Activated CD4-positive, alpha-beta T cell treated with anti-CD3 and anti-CD28 coated beads for 1 hour (primary cell): Measurements from ENCODE around the gene TULP1.

ENCODE experiments used
- DNase-seq: peaks from one replicate; pipeline ENCODE4 v3.0.0-alpha.2; 2020

Gene TULP1

GRCh38 chr6:35454391-35455110, 58.1 kb downstream of the TULP1 start:
- DNase-seq: no peak

DNA sequence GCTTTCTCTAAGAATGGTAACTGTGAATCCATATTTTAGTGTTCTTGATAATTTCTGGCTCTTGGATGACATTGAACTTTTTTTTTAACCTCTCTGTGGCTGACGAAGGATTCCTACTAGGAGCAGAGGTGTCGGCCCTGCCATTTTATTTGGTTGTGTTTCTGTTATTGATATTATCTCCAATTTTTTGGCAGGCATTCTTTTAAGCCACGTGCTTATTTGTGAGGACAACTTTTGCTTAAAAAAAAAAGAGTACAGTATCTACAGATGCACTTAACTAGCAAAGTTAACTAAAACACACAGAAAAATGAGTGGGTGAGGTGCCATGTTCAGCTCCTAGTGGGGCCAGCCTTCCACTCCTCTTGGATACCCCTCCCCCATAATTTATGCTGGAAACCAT, 59.5 kb downstream of the TULP1 start:
- no peak for DNase-seq

DNA sequence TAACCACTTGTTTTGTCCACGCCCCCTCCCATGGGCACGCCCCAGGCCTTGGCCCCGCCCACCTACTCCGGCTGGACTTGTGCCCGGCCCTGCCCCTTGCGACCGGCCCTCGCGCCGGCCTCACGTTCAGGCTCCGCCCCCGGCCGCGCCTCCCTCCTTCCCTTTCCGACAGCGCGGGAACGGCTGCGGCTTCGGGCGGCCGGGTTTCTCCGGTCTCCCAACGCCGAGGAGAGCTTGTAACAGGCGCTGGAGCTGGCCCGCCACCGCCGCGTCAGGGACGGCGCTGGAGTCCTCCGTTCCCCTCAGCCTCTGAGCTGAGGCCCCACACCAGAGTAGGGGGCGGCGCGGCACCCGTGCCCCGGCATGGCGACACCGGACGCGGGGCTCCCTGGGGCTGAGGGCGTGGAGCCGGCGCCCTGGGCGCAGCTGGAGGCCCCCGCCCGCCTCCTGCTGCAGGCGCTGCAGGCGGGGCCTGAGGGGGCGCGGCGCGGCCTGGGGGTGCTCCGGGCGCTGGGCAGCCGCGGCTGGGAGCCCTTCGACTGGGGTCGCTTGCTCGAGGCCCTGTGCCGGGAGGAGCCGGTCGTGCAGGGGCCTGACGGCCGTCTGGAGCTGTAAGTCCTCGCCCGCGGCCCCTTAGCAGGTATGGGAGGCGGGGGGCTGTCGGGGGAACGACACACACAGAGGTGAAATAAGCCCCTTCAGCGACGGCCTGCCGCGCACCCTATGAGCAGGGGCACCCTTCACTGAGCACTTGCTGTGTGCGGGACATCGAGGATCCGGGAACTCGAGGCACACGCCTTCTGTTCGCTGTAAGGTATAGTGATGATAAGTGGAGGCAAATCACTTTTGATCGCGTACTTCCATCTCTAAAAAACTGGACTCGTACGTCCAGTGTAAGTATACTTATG, 60.3 kb downstream of the TULP1 start, which contains the start of gene FANCE:
FANCE (plus strand) TSS at position 156 of the 908 bp plus-strand sequence; CDS start at position 364, 208 bp downstream.
- peak; percentile 79 for DNase-seq

GRCh38 chr6:35451354-35452182, 61.1 kb downstream of the TULP1 start:
- no peak for DNase-seq

DNA sequence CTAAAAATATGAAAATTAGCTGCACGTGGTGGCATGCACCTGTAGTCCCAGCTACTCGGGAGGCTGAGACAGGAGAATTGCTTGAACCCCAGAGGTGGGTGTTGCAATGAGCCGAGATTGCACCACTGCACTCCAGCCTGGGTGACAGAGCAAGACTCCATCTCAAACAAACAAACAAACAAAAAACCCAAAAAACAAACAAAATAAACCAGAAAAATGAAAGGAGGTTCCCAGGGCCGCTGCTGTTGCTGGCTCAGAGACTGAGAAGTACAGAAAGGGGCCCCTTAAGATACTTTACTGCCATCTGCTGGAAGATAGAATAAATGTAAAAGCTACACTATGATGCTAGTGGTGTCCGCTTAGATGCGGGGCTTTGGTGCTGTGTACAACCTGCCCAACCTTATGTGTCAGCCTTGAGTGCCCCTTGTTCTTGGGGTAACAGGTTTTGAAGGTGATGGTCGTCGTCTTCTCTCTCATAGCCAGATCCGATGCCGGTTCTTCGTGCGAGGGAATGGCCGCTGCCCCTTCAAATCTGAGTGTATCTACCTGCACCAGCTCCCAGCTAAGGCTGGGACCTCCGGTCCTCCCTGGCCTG, 63.3 kb downstream of the TULP1 start:
- DNase-seq: no peak

GRCh38 chr6:35448191-35448590, 64.5 kb downstream of the TULP1 start:
- no peak for DNase-seq
